HG03575 (cell line): ENCODE results near the gene TMC2.

Experiments used
- ATAC-seq: cut with Tn5 transposase; IDR thresholded peaks from one replicate; pipeline ENCODE4 v1.9.1; 2021; ENCODE audit not compliant: unreplicated experiment, insufficient number of reproducible peaks, low FRiP score; ENCODE audit errors: extremely low read depth

The TMC2 gene

GRCh38 chr20:2690213-2690612, 153.8 kb downstream of the TMC2 start:
- no peak for ATAC-seq

- no peak for ATAC-seq
Observed at GRCh38 chr20:2690718-2691117, 154.3 kb downstream of the TMC2 start.

- no peak for ATAC-seq
Observed at GRCh38 chr20:2691127-2691526, 154.8 kb downstream of the TMC2 start.
